NOMO-1 treated with DMSO at 0.1 percent for 48 hours (cell line): Measurements from ENCODE around the gene C2CD3.

Experiments used
- DNase-seq: peaks from one replicate; lab custom pipeline; 2025; ENCODE audit not compliant: unreplicated experiment; lab: John Stamatoyannopoulos, UW

Gene C2CD3

GRCh38 chr11:73982990-73983740 is 187.6 kb downstream of the C2CD3 start:
- DNase-seq, result peak; percentile 98

GRCh38 chr11:73982595-73982989 is 188.2 kb downstream of the C2CD3 start, which contains the start of gene UCP2:
Gene UCP2 (minus strand): TSS chr11:73982843. CDS start chr11:73978378, 4,465 bp downstream.
- DNase-seq, result peak; percentile 92

- DNase-seq, result no peak
These were observed 189.6 kb downstream of the C2CD3 start for GRCh38 chr11:73981051-73981805.

- peak; percentile 74 for DNase-seq
These were observed 190.5 kb downstream of the C2CD3 start for GRCh38 chr11:73980001-73980961.

GRCh38 chr11:73978576-73979086 is 192.2 kb downstream of the C2CD3 start:
- DNase-seq, result no peak

- no peak for DNase-seq
These were observed 192.8 kb downstream of the C2CD3 start for GRCh38 chr11:73977856-73978519.

GRCh38 chr11:73976451-73977151 is 194.2 kb downstream of the C2CD3 start:
- DNase-seq, result no peak

- no peak for DNase-seq
These were observed 195.4 kb downstream of the C2CD3 start for GRCh38 chr11:73975479-73975757.

GRCh38 chr11:73974604-73975478 is 196.0 kb downstream of the C2CD3 start:
- no peak for DNase-seq

- no peak for DNase-seq
These were observed 198.0 kb downstream of the C2CD3 start for GRCh38 chr11:73972620-73973449.

GRCh38 chr11:73972187-73972586 is 198.6 kb downstream of the C2CD3 start:
- no peak for DNase-seq

GRCh38 chr11:73971175-73971719 is 199.6 kb downstream of the C2CD3 start:
- no peak for DNase-seq

GRCh38 chr11:73969991-73970800 is 200.6 kb downstream of the C2CD3 start:
- no peak for DNase-seq

- no peak for DNase-seq
These were observed 201.7 kb downstream of the C2CD3 start for GRCh38 chr11:73969091-73969490.

- no peak for DNase-seq
These were observed 202.3 kb downstream of the C2CD3 start for GRCh38 chr11:73968356-73968966.

- no peak for DNase-seq
These were observed 205.1 kb downstream of the C2CD3 start for GRCh38 chr11:73965764-73966121.
